ENCODE measurements around the gene HEXIM2. TPM values are rescaled to one million over a fixed set of nuclear protein-coding genes. Genes with fewer than 3 reads are reported as not detected.

Gene HEXIM2
- total and polyA plus RNA-seq, 4 donors = 4.3 to 10.6 (median 7.1) TPM

DNA sequence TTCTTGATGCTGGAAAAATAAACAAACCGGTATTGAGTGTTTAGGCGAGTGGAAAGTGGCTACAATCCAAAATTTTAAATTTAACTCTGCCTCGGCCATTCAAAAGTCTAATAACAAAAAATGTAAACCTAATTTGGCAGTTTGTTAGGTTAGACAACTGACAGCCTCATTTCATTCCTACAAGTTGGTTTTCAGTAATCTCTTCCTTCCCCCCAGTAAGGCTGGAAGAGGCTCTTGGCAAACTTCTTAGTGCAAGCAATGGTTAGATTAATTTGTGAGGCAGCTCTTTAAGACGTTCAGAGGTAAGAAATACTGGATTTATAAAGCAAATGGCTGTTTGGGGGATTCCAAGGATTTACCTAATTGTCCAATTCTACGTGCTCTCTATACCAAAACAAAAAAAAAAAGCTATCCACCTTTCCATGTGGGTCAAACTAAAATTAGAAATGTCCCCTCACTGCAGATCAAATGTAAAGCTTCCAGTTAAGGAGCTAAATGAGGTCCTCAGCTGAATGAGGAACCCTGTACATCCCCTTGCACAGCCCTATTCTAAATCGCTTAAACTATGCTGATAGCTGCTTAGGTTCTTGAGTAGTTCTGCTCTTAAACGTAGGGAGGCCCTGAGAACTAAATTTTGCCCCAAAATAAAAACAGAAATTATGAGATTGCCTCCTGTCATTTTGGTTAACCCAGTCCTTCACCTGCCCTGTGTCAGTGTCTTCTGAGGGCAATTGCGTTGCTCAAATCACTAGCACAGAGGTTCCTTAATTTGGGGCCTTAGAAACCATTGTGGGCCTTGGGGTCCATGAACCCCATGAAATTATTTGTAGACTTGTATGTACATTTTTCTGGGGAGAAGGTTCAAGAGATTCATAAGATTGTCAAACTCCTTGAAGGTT is 10.5 kb upstream of the HEXIM2 start:
- ATAC-seq (ENCODE audit: insufficient read depth, low FRiP score) = no peak
- H3K27me3 ChIP-seq (ENCODE audit: control insufficient read depth in 3 of 3, insufficient read depth in 3 of 3, low read length in 2 of 3) = no peaks in the 10 kb centered on the region
- peak in 2 of 3 donors; percentile 79 for DNase-seq
- H3K9me3 ChIP-seq (ENCODE audit: control insufficient read depth in 4 of 4, insufficient read depth in 3 of 4, low read length in 3 of 4) = no peaks in the 10 kb centered on the region
- H3K4me1 ChIP-seq (ENCODE audit: control insufficient read depth in 5 of 5, insufficient read depth in 5 of 5, low read length in 5 of 5) = peaks cover 2 to 30% (median 14%) of the 10 kb centered on the region in 5 donors
- H3K4me3 ChIP-seq = no peak overlapping the region
- TF ChIP-seq, protein P1, sequence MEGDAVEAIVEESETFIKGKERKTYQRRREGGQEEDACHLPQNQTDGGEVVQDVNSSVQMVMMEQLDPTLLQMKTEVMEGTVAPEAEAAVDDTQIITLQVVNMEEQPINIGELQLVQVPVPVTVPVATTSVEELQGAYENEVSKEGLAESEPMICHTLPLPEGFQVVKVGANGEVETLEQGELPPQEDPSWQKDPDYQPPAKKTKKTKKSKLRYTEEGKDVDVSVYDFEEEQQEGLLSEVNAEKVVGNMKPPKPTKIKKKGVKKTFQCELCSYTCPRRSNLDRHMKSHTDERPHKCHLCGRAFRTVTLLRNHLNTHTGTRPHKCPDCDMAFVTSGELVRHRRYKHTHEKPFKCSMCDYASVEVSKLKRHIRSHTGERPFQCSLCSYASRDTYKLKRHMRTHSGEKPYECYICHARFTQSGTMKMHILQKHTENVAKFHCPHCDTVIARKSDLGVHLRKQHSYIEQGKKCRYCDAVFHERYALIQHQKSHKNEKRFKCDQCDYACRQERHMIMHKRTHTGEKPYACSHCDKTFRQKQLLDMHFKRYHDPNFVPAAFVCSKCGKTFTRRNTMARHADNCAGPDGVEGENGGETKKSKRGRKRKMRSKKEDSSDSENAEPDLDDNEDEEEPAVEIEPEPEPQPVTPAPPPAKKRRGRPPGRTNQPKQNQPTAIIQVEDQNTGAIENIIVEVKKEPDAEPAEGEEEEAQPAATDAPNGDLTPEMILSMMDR (IDR thresholded peaks at IDR 0.05; ENCODE audit: control extremely low read depth, extremely low read depth) = no peak
- peak overlapping the region in 1 of 2 donors; percentile 83 for H3K9ac ChIP-seq (ENCODE audit: insufficient read depth in 1 of 2, low read length in 2 of 2)
- WGBS, 2 donors = 36 to 51% methylated on average over 8 of the region's 8 CpGs
- H3K27ac ChIP-seq (ENCODE audit: low read depth in 1 of 2, low read length in 1 of 2) = peak overlapping the region in 1 of 2 donors; percentile 9
- H3K36me3 ChIP-seq (ENCODE audit: control insufficient read depth in 4 of 4, insufficient read depth in 4 of 4, low read length in 4 of 4) = peaks cover 0 to 9% (median 0%) of the 10 kb centered on the region in 4 donors

DNA sequence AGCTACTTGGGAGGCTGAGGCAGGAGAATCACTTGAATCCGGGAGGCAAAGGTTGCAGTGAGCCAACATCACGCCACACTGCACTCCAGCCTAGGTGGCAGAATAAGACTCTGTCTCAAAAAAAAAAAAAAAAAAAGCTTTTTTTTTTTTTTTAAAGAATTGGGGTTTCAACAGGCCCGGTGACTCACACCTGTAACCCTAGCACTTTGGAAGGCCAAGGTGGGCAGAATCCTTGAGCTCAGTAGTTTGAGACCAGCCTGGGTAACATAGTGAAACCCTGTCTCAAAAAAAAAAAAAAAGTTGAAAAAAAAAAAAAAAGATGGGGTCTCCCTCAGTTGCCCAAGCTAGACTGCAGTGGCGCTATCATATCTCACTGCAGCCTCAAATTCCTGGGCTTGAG is 6.6 kb upstream of the HEXIM2 start:
- Histone ChIP-seq H3K36me3 (ENCODE audit: control insufficient read depth in 4 of 4, insufficient read depth in 4 of 4, low read length in 4 of 4) (peaks cover 0 to 5% (median 0%) of the 10 kb centered on the region in 4 donors), H3K9ac (ENCODE audit: insufficient read depth in 1 of 2, low read length in 2 of 2) (peak overlapping the region in 1 of 2 donors; percentile 42), H3K4me1 (ENCODE audit: control insufficient read depth in 5 of 5, insufficient read depth in 5 of 5, low read length in 5 of 5) (peaks cover 6 to 43% (median 24%) of the 10 kb centered on the region in 5 donors), H3K27ac (ENCODE audit: low read depth in 1 of 2, low read length in 1 of 2) (peak overlapping the region in 1 of 2 donors; percentile 40), H3K27me3 (ENCODE audit: control insufficient read depth in 3 of 3, insufficient read depth in 3 of 3, low read length in 2 of 3) (no peaks in the 10 kb centered on the region), H3K4me3 (no peak overlapping the region), H3K9me3 (ENCODE audit: control insufficient read depth in 4 of 4, insufficient read depth in 3 of 4, low read length in 3 of 4) (no peaks in the 10 kb centered on the region)
- 88 to 90% methylated on average over 4 of the region's 4 CpGs for WGBS, 2 donors
- no peak for ATAC-seq (ENCODE audit: insufficient read depth, low FRiP score)
- TF ChIP-seq, protein P1 (IDR thresholded peaks at IDR 0.05; ENCODE audit: control extremely low read depth, extremely low read depth) = no peak
- DNase-seq = no peak

DNA sequence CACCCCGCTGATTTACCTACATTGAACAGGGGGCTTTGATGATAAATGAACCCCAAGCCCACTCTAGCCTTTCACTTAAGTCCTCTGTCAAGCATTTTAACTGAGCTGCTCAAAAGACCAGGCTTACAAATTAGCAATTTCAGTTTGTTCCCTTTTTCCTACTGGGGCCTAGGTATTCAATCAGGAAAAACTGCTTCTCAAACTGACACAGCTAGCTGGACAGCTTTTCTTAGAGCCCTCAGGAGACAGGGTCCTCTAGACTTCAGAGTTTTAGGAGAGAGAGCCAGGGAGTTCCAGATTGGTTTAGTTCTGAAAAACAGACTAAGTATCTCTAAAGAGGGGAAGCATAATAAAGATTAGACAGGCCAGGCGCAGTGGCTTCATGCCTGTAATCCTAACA is 6.2 kb upstream of the HEXIM2 start:
- peak overlapping the region in 1 of 2 donors; percentile 40 for H3K27ac ChIP-seq (ENCODE audit: low read depth in 1 of 2, low read length in 1 of 2)
- 77 to 83% methylated on average over 2 of the region's 2 CpGs for WGBS, 2 donors
- no peak for ATAC-seq (ENCODE audit: insufficient read depth, low FRiP score)
- H3K9ac ChIP-seq (ENCODE audit: insufficient read depth in 1 of 2, low read length in 2 of 2) = peak overlapping the region in 1 of 2 donors; percentile 42
- H3K4me3 ChIP-seq = no peak overlapping the region
- peak in 2 of 3 donors; percentile 59 to 75 for DNase-seq
- H3K9me3 ChIP-seq (ENCODE audit: control insufficient read depth in 4 of 4, insufficient read depth in 3 of 4, low read length in 3 of 4) = no peaks in the 10 kb centered on the region
- TF ChIP-seq, protein P1 (IDR thresholded peaks at IDR 0.05; ENCODE audit: control extremely low read depth, extremely low read depth) = no peak
- H3K4me1 ChIP-seq (ENCODE audit: control insufficient read depth in 5 of 5, insufficient read depth in 5 of 5, low read length in 5 of 5) = peaks cover 6 to 45% (median 24%) of the 10 kb centered on the region in 5 donors
- peaks cover 0 to 5% (median under 1%) of the 10 kb centered on the region in 4 donors for H3K36me3 ChIP-seq (ENCODE audit: control insufficient read depth in 4 of 4, insufficient read depth in 4 of 4, low read length in 4 of 4)
- H3K27me3 ChIP-seq (ENCODE audit: control insufficient read depth in 3 of 3, insufficient read depth in 3 of 3, low read length in 2 of 3) = no peaks in the 10 kb centered on the region

Data from lung (tissue), 12 donors.